SK-N-MC (cell line): ENCODE measurements around the gene CPSF3.

Experiments used
- EZH2 ChIP-seq: fragments of 200-600 bp; sonication (generic); IDR thresholded peaks from one replicate; pipeline ENCODE4 v1.6.1; 2017; ENCODE audit warnings: antibody characterized with exemption
- FOXP2 ChIP-seq: optimal IDR thresholded peaks from 2 replicates; pipeline ENCODE3; 2011; ENCODE audit warnings: mild to moderate bottlenecking, moderate library complexity; ENCODE audit not compliant: insufficient read depth; ENCODE audit errors: extremely low read length, control extremely low read depth
- POLR2AphosphoS5 ChIP-seq: IDR thresholded peaks from 2 replicates; pipeline ENCODE4 v1.6.1; 2012; ENCODE audit warnings: mild to moderate bottlenecking, low read depth, low read length, borderline replicate concordance

DNA sequence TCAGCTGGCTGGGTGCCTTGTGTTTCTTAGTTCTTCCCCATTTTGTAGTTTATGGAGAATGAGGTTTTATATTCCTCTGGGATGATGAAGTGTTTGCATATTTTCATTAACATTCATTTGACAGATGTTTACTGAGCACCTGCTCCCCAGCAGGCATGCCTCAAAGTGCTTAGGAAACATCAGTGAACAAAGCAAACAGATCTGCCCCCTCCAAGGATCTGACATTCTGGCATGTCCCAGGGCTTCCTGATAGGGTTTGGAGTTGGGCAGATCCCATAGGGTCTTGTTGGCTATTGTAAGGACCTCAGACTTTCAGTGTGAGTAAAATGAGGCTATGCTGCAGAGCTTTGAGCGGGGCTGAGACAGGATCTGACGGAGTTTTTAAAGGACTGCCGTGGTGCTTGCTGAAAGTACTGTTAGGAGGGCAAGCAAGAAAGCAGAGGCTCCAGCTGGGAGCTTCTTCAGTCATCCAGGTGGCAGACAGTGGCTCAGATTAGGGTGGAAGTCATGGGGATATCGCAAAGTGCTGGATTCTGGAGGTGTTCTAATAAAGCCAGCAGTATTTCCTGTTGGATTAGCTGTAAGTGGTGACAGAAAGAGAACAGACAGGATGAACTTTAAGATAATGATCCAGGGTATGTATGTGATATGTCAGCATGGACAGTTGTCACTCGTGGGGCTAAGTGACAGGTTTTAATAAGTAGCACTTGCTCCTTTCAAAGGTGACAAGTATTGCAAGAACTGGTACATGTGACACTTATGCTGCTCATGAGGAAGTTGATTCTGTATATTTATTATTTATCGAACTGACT, 39.6 kb downstream of the CPSF3 start:
- TF ChIP-seq EZH2 (no peak), POLR2AphosphoS5 (no peak), FOXP2 (no peak)
